Nephron progenitor cell (in vitro differentiated cells): ENCODE measurements around the gene ZNF428.
A peak's percentile ranks its signal among the peaks of the same experiment; 100 is the strongest.

Experiments
- DNase-seq: peaks from one replicate; pipeline ENCODE4 v3.0.0; 2021
- H3K27ac Mint-ChIP-seq: 2 replicates; pipeline ENCODE4 v1.8.0; 2021; ENCODE audit warnings: mild to moderate bottlenecking, moderate library complexity, mixed read lengths
- H3K27me3 Mint-ChIP-seq: 2 replicates; pipeline ENCODE4 v1.8.0; 2021; ENCODE audit warnings: mild to moderate bottlenecking, low read depth, mixed read lengths; ENCODE audit not compliant: poor library complexity
- H3K36me3 Mint-ChIP-seq: 2 replicates; pipeline ENCODE4 v1.8.0; 2021; ENCODE audit warnings: low read depth, mixed read lengths
- H3K4me1 Mint-ChIP-seq: 2 replicates; pipeline ENCODE4 v1.8.0; 2021; ENCODE audit warnings: mixed read lengths
- H3K4me3 Mint-ChIP-seq: 2 replicates; pipeline ENCODE4 v1.8.0; 2021; ENCODE audit warnings: mild to moderate bottlenecking, moderate library complexity, mixed read lengths
- H3K9me3 Mint-ChIP-seq: 2 replicates; pipeline ENCODE4 v1.8.0; 2021; ENCODE audit warnings: mild to moderate bottlenecking, moderate library complexity, mixed read lengths
- CTCF ChIP-seq: fragments of 200-600 bp; sonication (generic); IDR thresholded peaks from 2 replicates; pipeline ENCODE4 v1.5.0; 2021; ENCODE audit warnings: antibody characterized with exemption

ZNF428 gene

DNA sequence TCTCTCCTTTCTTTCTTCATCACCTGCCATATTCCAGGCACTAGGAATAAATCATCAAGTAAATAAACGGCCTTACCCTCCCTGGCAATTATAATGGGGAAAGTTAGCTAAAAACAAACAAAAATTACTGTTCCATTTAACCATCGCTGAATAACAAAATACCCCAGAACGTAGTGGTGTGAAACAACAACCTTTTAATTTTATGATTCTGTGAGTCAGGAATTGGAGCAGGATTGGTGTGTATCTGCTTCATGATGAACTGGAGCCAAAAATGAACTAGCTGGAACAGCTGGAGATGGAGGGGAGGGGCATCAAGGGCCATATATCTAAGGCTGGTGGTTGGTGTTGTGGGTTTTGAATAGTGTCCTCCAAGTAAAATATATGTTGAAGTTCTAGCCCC is 23.9 kb upstream of the ZNF428 start:
- H3K4me3 Mint-ChIP-seq: no peak overlapping the region
- peaks cover 56% of the 10 kb centered on the region for H3K27me3 Mint-ChIP-seq
- H3K9me3 Mint-ChIP-seq: peaks cover 32% of the 10 kb centered on the region
- H3K36me3 Mint-ChIP-seq: peaks cover 35% of the 10 kb centered on the region
- TF ChIP-seq CTCF: no peak
- no peak overlapping the region for H3K27ac Mint-ChIP-seq
- no peak for DNase-seq
- H3K4me1 Mint-ChIP-seq: peaks cover 16% of the 10 kb centered on the region

DNA sequence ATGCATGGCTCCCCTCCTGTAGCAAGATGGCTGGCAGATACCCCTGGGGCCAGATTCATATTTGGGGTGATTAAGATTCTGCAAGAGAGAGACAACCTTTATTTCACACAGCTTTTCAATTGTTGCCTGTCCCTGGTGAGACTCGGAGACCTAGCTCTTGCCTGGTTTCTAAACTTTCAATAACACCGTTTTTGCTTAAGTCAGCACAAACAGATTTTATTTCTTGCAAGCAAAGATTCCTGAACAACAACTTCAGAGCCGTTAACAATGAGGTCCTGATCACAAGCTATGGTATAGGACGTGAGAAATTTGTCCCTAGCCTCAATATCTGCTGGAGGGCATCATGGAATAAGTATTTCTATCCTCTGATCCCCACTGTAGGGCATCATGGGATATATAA is 23.1 kb upstream of the ZNF428 start:
- H3K27me3 Mint-ChIP-seq: peaks cover 61% of the 10 kb centered on the region
- DNase-seq: no peak
- H3K4me3 Mint-ChIP-seq: no peak overlapping the region
- H3K9me3 Mint-ChIP-seq: peaks cover 26% of the 10 kb centered on the region
- no peak overlapping the region for H3K27ac Mint-ChIP-seq
- peaks cover 23% of the 10 kb centered on the region for H3K4me1 Mint-ChIP-seq
- peaks cover 32% of the 10 kb centered on the region for H3K36me3 Mint-ChIP-seq
- TF ChIP-seq CTCF: no peak

DNA sequence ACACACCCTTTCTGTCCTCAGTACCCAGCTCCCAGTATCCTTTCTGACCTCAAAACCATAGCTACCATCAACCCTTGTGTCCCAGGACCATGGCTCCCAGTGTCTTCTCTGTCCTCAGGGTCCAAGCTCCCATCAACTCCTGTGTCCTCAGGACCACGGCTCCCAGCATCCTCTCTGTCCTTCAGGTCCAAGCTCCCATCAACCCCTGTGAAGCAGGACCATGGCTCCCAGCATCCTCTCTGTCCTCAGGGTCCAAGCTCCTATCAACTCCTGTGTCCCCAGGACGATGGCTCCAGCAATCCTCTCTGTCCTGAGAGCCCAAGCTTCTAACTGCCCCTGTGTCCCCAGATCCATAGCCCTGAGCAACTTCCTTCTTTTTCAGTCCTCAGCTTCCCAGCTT is 21.9 kb upstream of the ZNF428 start:
- H3K4me3 Mint-ChIP-seq: peak overlapping the region; percentile 83
- H3K9me3 Mint-ChIP-seq: peaks cover 14% of the 10 kb centered on the region
- H3K36me3 Mint-ChIP-seq: peaks cover 20% of the 10 kb centered on the region
- peaks cover 29% of the 10 kb centered on the region for H3K4me1 Mint-ChIP-seq
- no peak for DNase-seq
- H3K27ac Mint-ChIP-seq: no peak overlapping the region
- TF ChIP-seq CTCF: no peak
- peaks cover 70% of the 10 kb centered on the region for H3K27me3 Mint-ChIP-seq

DNA sequence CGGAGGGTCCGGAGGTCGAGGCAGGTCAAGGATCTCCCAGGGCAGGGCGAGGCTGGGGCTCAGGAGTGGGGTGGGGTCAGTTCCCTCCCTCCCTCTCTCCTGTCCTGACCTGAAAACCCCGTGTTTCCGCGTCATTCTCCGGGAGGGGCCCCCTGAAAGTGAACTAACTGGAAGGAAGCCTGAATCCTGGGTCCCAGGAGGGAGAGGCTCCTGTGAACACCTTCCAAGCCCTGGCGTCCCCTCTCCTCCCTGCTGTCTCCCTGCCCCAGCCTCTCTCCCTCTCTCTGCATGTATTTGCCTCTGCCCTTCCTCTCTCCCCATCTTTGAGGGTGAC is 21.0 kb upstream of the ZNF428 start:
- Mint-ChIP-seq H3K27ac (no peak overlapping the region), H3K9me3 (peaks cover 9% of the 10 kb centered on the region), H3K27me3 (peaks cover 72% of the 10 kb centered on the region), H3K36me3 (peaks cover 15% of the 10 kb centered on the region), H3K4me1 (peaks cover 35% of the 10 kb centered on the region), H3K4me3 (peak overlapping the region; percentile 82)
- no peak for TF ChIP-seq CTCF
- no peak for DNase-seq

GRCh38 chr19:43639519-43640423 is 20.3 kb upstream of the ZNF428 start, which contains the start of gene CADM4:
CADM4 (minus strand) TSS chr19:43639850; CDS start chr19:43639790, 60 bp downstream.
- peaks cover 6% of the 10 kb centered on the region for H3K9me3 Mint-ChIP-seq
- DNase-seq: peak; percentile 66
- no peak within 1 kb of the TSS for H3K27ac Mint-ChIP-seq
- H3K4me1 Mint-ChIP-seq: peaks cover 41% of the 10 kb centered on the region
- peaks cover 11% of the 10 kb centered on the region for H3K36me3 Mint-ChIP-seq
- peak within 1 kb of the TSS; percentile 95 for H3K4me3 Mint-ChIP-seq
- peaks cover 68% of the 10 kb centered on the region for H3K27me3 Mint-ChIP-seq
- TF ChIP-seq CTCF: no peak
